Kidney epithelial cell (primary cell): ENCODE results near the gene IL21. TPM values are rescaled to one million over a fixed set of nuclear protein-coding genes. Genes with fewer than 3 reads are reported as not detected.

Experiments
- DNase-seq: peaks from one replicate; pipeline ENCODE4 v3.0.0-alpha.2; 2010; ENCODE audit warnings: low read depth
- H3K27me3 ChIP-seq: 2 replicates; pipeline ENCODE4 v1.6.0; 2011; ENCODE audit warnings: low read length; ENCODE audit not compliant: control insufficient read depth, insufficient read depth
- H3K36me3 ChIP-seq: 2 replicates; pipeline ENCODE4 v1.5.1; 2011; ENCODE audit warnings: low read length; ENCODE audit not compliant: control insufficient read depth, insufficient read depth
- H3K4me3 ChIP-seq: 2 replicates; pipeline ENCODE4 v1.5.1; 2011; ENCODE audit warnings: low read depth, mild to moderate bottlenecking, control low read depth, low read length
- CTCF ChIP-seq: IDR thresholded peaks from 2 replicates; pipeline ENCODE4 v1.5.1; 2011; ENCODE audit warnings: mild to moderate bottlenecking, moderate library complexity, low read length, control low read depth, inconsistent platforms; ENCODE audit not compliant: insufficient read depth, poor library complexity, severe bottlenecking
- total RNA-seq: library from RNA; depleted of rRNA; stranded (reverse); fragments of >200 nt; gene quantifications from 2 replicates; pipeline ENCODE4 v1.2.3, GENCODE V29; 2015

The IL21 gene
- total RNA-seq, 1 donor from 2014 or later, result not detected

DNA sequence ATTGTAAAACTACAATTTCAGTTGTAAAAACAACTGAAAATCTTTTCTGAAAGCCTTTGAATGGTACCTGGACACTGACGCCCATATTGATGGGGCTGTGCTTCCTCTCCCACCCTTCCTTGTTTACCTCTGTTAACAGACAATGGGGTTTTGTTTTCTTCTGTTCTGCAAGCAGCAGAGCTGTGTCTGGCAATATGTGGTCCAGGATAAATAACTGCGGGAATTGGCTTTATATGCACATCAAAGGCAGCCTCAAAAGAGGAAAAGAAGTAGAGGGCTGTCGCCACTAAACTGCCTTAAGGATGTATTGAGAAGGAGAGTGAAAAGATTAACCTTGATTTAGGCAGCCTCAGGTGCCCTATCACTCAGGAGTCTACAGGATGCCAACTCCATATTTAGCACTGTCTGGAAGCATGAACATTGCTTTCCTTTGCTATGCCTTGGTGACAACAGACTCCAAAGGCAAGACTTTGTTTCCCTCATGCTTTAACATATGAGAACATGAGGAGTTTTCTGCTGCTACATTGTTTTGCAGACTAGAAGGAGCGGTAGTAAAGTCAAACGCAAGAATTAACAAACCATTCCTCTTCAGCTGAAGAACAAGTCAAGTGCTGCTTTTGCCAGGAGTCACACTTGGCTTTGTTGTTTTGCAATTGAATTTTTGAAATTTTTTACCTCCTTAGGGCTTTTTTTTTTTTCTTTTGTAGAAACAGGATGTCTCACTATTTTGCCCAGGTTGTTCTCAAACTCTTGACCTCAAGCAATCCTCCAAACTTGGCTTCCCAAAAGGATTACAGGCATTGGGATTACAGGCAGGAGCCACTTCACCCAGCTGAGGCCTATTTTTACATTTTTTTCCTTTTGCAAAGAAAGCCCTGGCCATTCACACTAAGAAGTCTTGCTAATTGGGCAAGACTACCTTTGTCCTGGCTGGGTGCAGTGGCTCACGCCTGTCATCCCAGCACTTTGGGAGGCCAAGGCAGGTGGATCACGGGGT, 3.0 kb downstream of the IL21 start:
- Histone ChIP-seq H3K27me3 (no peaks in the 10 kb centered on the region), H3K4me3 (no peak overlapping the region), H3K36me3 (no peaks in the 10 kb centered on the region)
- TF ChIP-seq CTCF, result no peak
- DNase-seq, result no peak

DNA sequence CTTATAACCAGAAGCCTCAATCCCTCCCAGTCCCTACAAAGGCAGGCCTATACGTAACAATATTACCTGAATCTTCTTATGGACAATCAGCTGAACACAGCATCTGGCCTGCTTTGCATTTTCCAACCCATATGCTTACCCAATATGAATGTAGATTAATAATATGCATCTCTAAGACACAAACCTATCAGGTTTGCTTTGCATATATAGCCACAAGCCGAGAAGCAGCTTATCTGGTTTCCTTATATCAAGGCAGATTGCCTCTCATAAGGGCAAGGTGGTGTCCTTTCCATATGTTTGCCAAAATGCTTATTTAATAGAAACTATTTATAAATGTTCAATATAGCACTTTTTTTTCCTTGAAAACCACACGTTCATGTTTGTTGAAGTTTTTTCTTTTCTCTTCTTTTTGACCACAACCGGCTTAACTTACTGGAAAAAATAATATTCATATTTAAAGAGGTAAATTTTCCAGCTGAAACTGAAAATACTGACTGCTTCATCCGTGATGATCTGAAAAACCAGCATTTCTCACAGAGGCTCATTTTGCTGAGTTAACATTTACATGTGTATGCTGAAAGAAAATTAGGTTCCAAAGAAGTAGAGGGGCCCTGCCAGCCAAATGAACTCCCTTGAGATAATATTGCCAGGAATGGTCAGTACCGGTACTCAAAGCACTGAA, 3.8 kb downstream of the IL21 start:
- Histone ChIP-seq H3K27me3 (no peaks in the 10 kb centered on the region), H3K36me3 (no peaks in the 10 kb centered on the region), H3K4me3 (no peak overlapping the region)
- TF ChIP-seq CTCF, result no peak
- no peak for DNase-seq

GRCh38 chr4:122614621-122615020, 6.2 kb downstream of the IL21 start:
- H3K4me3 ChIP-seq, result no peak overlapping the region
- no peaks in the 10 kb centered on the region for H3K36me3 ChIP-seq
- DNase-seq, result no peak
- no peak for TF ChIP-seq CTCF
- H3K27me3 ChIP-seq, result no peaks in the 10 kb centered on the region

GRCh38 chr4:122612540-122612939, 8.3 kb downstream of the IL21 start:
- Histone ChIP-seq H3K27me3 (no peaks in the 10 kb centered on the region), H3K4me3 (no peak overlapping the region), H3K36me3 (no peaks in the 10 kb centered on the region)
- no peak for DNase-seq
- TF ChIP-seq CTCF, result no peak

- H3K27me3 ChIP-seq, result no peaks in the 10 kb centered on the region
- no peaks in the 10 kb centered on the region for H3K36me3 ChIP-seq
- no peak for TF ChIP-seq CTCF
- DNase-seq, result no peak
- no peak overlapping the region for H3K4me3 ChIP-seq
These were observed 14.4 kb downstream of the IL21 start for GRCh38 chr4:122606364-122607043.
